ENCODE data around the gene DST. TPM values are rescaled to one million over a fixed set of nuclear protein-coding genes. Genes with fewer than 3 reads are reported as not detected.
A peak's percentile ranks its signal among the peaks of the same experiment; 100 is the strongest.

DST gene
- total RNA-seq, 1 experiment from 2014 or later: 91.9 TPM

GRCh38 chr6:56497691-56498090, 145.0 kb downstream of the DST start:
- Histone ChIP-seq H3K27me3 (ENCODE audit: insufficient read depth, low read length) (no peaks in the 10 kb centered on the region), H3K4me2 (ENCODE audit: insufficient read depth, insufficient read length, low read length) (no peak overlapping the region), H2BK120ac (ENCODE audit: low read depth, low read length, poor library complexity, severe bottlenecking) (no peak overlapping the region), H3T11ph (ENCODE audit: low read length) (no peak overlapping the region), H3K79me2 (ENCODE audit: insufficient read depth, low read length) (no peaks in the 10 kb centered on the region), H4K91ac (ENCODE audit: insufficient read length, low read depth, low read length) (no peak overlapping the region), H3K4me1 (ENCODE audit: insufficient read depth, low read length) (no peaks in the 10 kb centered on the region), H4K20me1 (ENCODE audit: control insufficient read depth, insufficient read depth, insufficient read length) (no peaks in the 10 kb centered on the region), H3K56ac (ENCODE audit: insufficient read length, low read depth, low read length) (no peak overlapping the region), H3K27ac (ENCODE audit: insufficient read length, low read depth, low read length) (no peak overlapping the region), H4K8ac (replicated peaks; ENCODE audit: insufficient read length, low read depth, low read length) (no peak overlapping the region), H2BK5ac (ENCODE audit: insufficient read length, low read length) (no peak overlapping the region), H3K9ac (ENCODE audit: extremely low read depth, insufficient read length, low read length) (no peak overlapping the region), H2BK20ac (ENCODE audit: low read depth, low read length, poor library complexity, severe bottlenecking) (no peak overlapping the region), H3K79me1 (ENCODE audit: insufficient read depth, low read depth, low read length, poor library complexity, severe bottlenecking) (no peaks in the 10 kb centered on the region), H4K5ac (ENCODE audit: insufficient read length, low read depth, low read length) (no peak overlapping the region), H2AK5ac (ENCODE audit: insufficient read length, low read length) (no peak overlapping the region), H3K18ac (ENCODE audit: insufficient read length, low read depth, low read length) (no peak overlapping the region), H2BK12ac (ENCODE audit: insufficient read length, low read depth, low read length) (no peak overlapping the region), H2AFZ (ENCODE audit: low read length) (no peak overlapping the region), H2BK15ac (ENCODE audit: low read depth, low read length) (no peak overlapping the region), H3K23ac (ENCODE audit: insufficient read length, low read depth, low read length) (no peak overlapping the region), H3K4ac (ENCODE audit: low read depth, low read length) (no peak overlapping the region), H3K23me2 (ENCODE audit: insufficient read length, low read depth, low read length, poor library complexity, severe bottlenecking) (no peaks in the 10 kb centered on the region), H3K14ac (ENCODE audit: insufficient read depth, low read length) (no peak overlapping the region), H3K9me3 (ENCODE audit: control insufficient read depth, low read depth, low read length) (no peaks in the 10 kb centered on the region)
- Mint-ChIP-seq H3K4me3 (no peak overlapping the region), H3K9me3 (no peaks in the 10 kb centered on the region), H3K27ac (peak overlapping the region in 1 of 3 experiments; percentile 3; a peak in 1 of 7 replicates), H3K36me3 (ENCODE audit: insufficient read depth in 1 of 3, low read depth in 3 of 3) (peaks cover 13 to 43% (median 26%) of the 10 kb centered on the region in 3 experiments; a peak in 6 of 7 replicates), H3K4me1 (no peaks in the 10 kb centered on the region), H3K27me3 (ENCODE audit: low read depth) (no peaks in the 10 kb centered on the region)
- TF ChIP-seq CTCF (conservative IDR thresholded peaks at IDR 0.05): no peak
- no CpG with 5 or more reads among the region's 3 CpGs for WGBS (ENCODE audit: extremely low coverage, insufficient read length, low lambda C conversion rate)
- no peak for DNase-seq
